ENCODE results near the gene AOAH. TPM values are rescaled to one million over a fixed set of nuclear protein-coding genes. Genes with fewer than 3 reads are reported as not detected.
"Not testable (repeated sequence)": the region's sequence is repeated elsewhere in the genome, so short reads cannot be mapped to it uniquely, and the experiment has no call there.

Gene AOAH
- total RNA-seq, 1 experiment from 2014 or later, result not detected

GRCh38 chr7:36717586-36717985 is 6.7 kb downstream of the AOAH start:
- TF ChIP-seq, protein P1, sequence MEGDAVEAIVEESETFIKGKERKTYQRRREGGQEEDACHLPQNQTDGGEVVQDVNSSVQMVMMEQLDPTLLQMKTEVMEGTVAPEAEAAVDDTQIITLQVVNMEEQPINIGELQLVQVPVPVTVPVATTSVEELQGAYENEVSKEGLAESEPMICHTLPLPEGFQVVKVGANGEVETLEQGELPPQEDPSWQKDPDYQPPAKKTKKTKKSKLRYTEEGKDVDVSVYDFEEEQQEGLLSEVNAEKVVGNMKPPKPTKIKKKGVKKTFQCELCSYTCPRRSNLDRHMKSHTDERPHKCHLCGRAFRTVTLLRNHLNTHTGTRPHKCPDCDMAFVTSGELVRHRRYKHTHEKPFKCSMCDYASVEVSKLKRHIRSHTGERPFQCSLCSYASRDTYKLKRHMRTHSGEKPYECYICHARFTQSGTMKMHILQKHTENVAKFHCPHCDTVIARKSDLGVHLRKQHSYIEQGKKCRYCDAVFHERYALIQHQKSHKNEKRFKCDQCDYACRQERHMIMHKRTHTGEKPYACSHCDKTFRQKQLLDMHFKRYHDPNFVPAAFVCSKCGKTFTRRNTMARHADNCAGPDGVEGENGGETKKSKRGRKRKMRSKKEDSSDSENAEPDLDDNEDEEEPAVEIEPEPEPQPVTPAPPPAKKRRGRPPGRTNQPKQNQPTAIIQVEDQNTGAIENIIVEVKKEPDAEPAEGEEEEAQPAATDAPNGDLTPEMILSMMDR (IDR thresholded peaks at IDR 0.05; ENCODE audit: unreplicated experiment), result no peak
- Mint-ChIP-seq H3K27ac (ENCODE audit: low read depth, unreplicated experiment) (no peak overlapping the region), H3K4me1 (ENCODE audit: insufficient read depth, unreplicated experiment) (no peaks in the 10 kb centered on the region), H3K4me3 (ENCODE audit: unreplicated experiment) (no peak overlapping the region), H3K36me3 (ENCODE audit: insufficient read depth, unreplicated experiment) (no peaks in the 10 kb centered on the region), H3K27me3 (ENCODE audit: insufficient read depth, unreplicated experiment) (no peaks in the 10 kb centered on the region), H3K9me3 (ENCODE audit: unreplicated experiment) (no peaks in the 10 kb centered on the region)
- BruUV-seq (replicated peaks), result no TSS peak
- DNase-seq (ENCODE audit: unreplicated experiment), result no peak
- intact Hi-C loops (cut with micrococcal nuclease), result no loop called here
- POLR2A ChIA-PET, result no interaction called here
- CTCF ChIA-PET, result interaction anchor here (0.6 to 0.7 kb wide), 3 partner anchors 174 to 932 kb away, joined by 3 to 6 read pairs (median 3); no protein-coding TSS in a partner anchor

- BruUV-seq (replicated peaks); H3K27me3 Mint-ChIP-seq (ENCODE audit: insufficient read depth, unreplicated experiment); H3K36me3 Mint-ChIP-seq (ENCODE audit: insufficient read depth, unreplicated experiment); H3K27ac Mint-ChIP-seq (ENCODE audit: low read depth, unreplicated experiment); DNase-seq (ENCODE audit: unreplicated experiment); intact Hi-C loops (cut with micrococcal nuclease); H3K4me3 Mint-ChIP-seq (ENCODE audit: unreplicated experiment); H3K4me1 Mint-ChIP-seq (ENCODE audit: insufficient read depth, unreplicated experiment); H3K9me3 Mint-ChIP-seq (ENCODE audit: unreplicated experiment); POLR2A ChIA-PET: not testable (repeated sequence)
- CTCF ChIA-PET, result interaction anchor here (0.6 to 0.7 kb wide), 2 partner anchors 262 to 933 kb away, joined by 3 to 6 read pairs; no protein-coding TSS in a partner anchor
Measured at GRCh38 chr7:36716802-36717201, 7.5 kb downstream of the AOAH start.

GRCh38 chr7:36712015-36712414 is 12.3 kb downstream of the AOAH start:
- TF ChIP-seq, protein P1 (IDR thresholded peaks at IDR 0.05; ENCODE audit: unreplicated experiment), result no peak
- Mint-ChIP-seq H3K4me3 (ENCODE audit: unreplicated experiment) (no peak overlapping the region), H3K9me3 (ENCODE audit: unreplicated experiment) (no peaks in the 10 kb centered on the region), H3K27me3 (ENCODE audit: insufficient read depth, unreplicated experiment) (no peaks in the 10 kb centered on the region), H3K4me1 (ENCODE audit: insufficient read depth, unreplicated experiment) (no peaks in the 10 kb centered on the region), H3K27ac (ENCODE audit: low read depth, unreplicated experiment) (no peak overlapping the region), H3K36me3 (ENCODE audit: insufficient read depth, unreplicated experiment) (no peaks in the 10 kb centered on the region)
- ChIA-PET CTCF (no interaction called here), POLR2A (interaction anchor here (0.6 kb wide), 2 partner anchors 45 to 111 kb away, joined by 3 read pairs; no protein-coding TSS in a partner anchor)
- intact Hi-C loops (cut with micrococcal nuclease), result no loop called here
- no TSS peak for BruUV-seq (replicated peaks)
- DNase-seq (ENCODE audit: unreplicated experiment), result no peak

- TF ChIP-seq, protein P1 (IDR thresholded peaks at IDR 0.05; ENCODE audit: unreplicated experiment), result no peak
- BruUV-seq (replicated peaks), result no TSS peak
- Mint-ChIP-seq H3K9me3 (ENCODE audit: unreplicated experiment) (no peaks in the 10 kb centered on the region), H3K36me3 (ENCODE audit: insufficient read depth, unreplicated experiment) (no peaks in the 10 kb centered on the region), H3K27ac (ENCODE audit: low read depth, unreplicated experiment) (no peak overlapping the region), H3K4me1 (ENCODE audit: insufficient read depth, unreplicated experiment) (no peaks in the 10 kb centered on the region), H3K27me3 (ENCODE audit: insufficient read depth, unreplicated experiment) (no peaks in the 10 kb centered on the region), H3K4me3 (ENCODE audit: unreplicated experiment) (no peak overlapping the region)
- ChIA-PET POLR2A (no interaction called here), CTCF (no interaction called here)
- intact Hi-C loops (cut with micrococcal nuclease), result no loop called here
- no peak for DNase-seq (ENCODE audit: unreplicated experiment)
Measured at GRCh38 chr7:36711256-36711655, 13.0 kb downstream of the AOAH start.
